GM18499 (cell line): ENCODE results near the gene EEF1AKMT4.
"Not testable (repeated sequence)": the region's sequence is repeated elsewhere in the genome, so short reads cannot be mapped to it uniquely, and the experiment has no call there.

Source experiments
- ATAC-seq: cut with Tn5 transposase; IDR thresholded peaks from one replicate; pipeline ENCODE4 v1.9.1; 2021; ENCODE audit warnings: moderate number of reproducible peaks; ENCODE audit not compliant: insufficient read depth, unreplicated experiment

EEF1AKMT4 gene

GRCh38 chr3:184259396-184259877 lies 10.0 kb downstream of the EEF1AKMT4 start:
- no peak for ATAC-seq

DNA sequence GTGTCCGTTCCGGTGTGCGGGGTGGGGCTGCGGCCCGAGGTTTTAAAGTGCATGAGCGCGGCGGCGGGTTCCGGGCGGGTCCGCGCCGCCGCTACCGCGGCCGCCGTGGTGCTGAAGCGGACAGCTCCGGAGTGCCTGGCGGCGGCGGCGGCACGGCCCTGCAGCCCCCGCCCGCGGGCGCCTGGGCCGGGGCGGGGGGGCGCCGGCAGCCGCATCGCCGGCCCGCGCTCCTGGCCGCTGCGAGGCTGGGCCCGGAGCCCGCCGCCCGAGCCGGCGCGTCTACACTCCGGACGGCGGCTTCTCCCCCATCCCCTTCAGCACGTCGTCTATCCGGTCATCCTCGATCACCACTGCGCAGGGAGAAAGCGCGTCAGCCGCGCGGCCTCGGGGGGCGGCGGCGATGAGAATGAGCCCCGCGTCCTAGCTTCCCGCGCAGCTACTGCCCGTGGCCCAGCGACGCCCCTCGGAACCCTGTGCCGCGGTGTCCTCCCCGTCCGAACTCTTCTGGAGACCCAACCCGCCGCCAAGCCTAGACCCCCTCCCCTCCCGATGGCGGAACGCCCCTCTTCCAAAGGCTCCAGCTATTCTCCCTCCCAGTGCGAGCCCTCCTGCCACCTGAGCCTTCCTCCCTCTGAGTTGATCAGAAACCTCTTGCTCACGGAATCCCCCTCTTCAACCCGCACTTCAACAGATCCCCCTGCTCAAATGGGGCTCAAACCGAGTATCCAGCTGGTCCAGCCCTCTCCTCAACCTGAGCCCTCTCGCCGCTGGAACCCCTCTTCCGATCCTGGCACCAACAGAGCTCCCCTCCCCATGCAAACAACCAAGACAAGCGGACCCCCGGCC lies 10.6 kb downstream of the EEF1AKMT4 start:
- no peak for ATAC-seq

DNA sequence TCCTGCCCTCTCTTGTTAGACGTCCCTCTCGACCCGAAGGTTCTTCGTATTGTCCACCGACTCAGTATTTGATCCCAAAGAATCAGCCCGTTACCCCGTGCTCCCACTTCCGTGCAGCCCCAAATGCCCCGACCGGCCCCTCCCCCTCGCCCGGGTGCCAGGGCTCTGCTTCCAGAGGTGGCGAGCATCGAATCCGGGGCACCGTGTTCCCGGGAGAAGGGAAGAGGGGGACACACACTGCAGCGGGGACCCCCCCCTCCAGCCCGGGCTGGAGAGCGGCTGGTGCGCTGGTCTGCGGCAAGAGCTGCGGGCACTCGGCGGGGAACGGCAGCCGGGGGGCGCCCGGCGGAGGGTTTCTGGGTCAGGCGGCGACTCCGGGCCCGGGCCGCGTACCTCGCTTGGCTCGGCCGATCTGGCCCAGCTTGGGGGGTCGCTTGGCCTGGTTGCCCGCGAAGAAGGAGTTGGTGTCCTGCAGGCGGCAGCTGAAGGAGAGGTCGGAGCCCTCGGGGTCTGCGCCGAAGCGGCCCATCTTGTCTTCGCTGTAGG lies 11.3 kb downstream of the EEF1AKMT4 start:
- ATAC-seq: no peak

- no peak for ATAC-seq
Measured at GRCh38 chr3:184261270-184261853, 11.9 kb downstream of the EEF1AKMT4 start, which contains the start of gene CAMK2N2. CAMK2N2 (minus strand) TSS chr3:184261553; CDS start chr3:184261285, 268 bp downstream.

DNA sequence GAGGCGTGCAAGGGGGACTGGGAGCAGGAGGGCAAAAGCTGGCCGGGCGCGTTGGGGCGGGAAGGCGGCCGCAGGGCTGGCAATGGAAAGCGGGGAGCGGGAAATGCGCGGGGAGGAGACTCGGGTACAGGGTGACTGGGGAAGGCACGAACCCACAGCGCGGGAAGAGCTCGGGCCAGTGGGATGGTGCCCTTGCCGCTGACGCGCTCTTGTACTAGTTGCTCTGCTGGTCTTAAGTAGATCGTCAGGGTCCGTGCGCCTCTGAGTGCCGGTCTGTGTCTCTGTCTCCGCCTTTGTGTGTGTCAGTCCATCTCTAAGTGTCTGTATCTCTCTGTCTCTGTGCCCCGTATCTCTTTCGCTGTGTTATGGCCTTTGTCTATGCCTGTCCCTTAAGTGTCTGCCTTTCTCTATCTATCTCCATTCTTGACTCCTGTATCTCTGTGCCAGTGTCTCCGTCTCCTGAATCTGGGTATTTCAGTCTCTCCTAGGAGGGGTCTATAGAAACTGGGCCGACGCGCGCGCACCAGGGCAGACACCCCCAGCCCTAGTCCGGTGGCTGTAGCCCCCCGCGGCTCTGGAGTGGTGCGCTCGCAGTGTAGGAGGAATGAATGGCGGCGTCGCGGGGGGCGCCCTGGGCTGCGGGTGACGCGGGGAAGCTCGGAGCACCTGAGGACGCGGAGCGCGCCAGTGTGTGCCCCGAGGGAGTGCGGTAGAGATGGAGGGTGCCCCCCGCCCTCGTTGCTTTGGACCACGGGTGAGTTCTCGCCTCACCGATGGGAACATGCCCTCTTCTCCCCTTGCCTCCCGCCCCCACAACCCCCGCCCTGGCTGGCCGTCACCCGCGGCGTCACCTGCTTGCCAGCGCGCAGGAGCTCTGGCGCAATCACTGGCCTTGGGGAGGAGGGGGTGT lies 12.6 kb downstream of the EEF1AKMT4 start:
- no peak for ATAC-seq

DNA sequence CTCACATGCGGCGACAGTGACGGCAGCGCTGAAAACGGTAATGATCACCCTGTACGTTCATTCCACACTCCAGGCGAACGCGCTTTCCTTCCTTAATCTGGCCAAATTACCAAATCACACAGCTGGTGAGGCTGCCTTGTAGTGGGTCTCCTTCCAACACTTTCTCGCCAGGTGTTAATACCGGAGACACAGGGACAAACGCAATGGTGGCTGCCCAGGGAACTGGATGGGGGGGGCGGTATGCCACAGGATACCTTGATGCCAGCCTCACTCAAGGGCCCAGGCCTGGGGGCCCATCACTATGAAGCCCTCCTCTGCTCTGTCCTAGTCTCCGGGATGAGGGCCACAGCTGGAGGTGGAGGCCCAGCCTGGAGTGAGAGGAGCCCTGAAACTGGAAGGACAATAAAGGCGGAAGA lies 13.3 kb downstream of the EEF1AKMT4 start:
- no peak for ATAC-seq

- ATAC-seq: not testable (repeated sequence)
Measured at GRCh38 chr3:184267249-184267648, 17.8 kb downstream of the EEF1AKMT4 start.

DNA sequence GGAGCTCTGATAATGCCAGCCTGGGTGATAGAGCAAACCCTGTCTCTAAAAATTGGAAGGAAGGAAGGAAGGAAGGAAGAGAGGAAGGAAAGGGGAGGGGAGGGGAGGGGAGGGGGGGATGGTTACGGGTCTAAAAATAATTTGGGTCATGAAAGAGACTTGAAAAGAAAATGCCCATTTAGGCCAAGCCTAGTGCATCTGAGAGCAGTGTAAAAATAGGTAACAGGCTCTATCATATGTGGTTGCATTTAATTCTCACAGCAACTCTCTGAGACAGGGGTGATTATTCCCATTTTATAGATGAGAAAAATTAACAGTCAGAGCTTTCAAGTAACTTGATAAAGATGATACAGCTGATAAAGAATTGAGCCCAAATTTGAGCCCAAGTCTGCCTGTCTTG lies 22.8 kb downstream of the EEF1AKMT4 start:
- no peak for ATAC-seq

DNA sequence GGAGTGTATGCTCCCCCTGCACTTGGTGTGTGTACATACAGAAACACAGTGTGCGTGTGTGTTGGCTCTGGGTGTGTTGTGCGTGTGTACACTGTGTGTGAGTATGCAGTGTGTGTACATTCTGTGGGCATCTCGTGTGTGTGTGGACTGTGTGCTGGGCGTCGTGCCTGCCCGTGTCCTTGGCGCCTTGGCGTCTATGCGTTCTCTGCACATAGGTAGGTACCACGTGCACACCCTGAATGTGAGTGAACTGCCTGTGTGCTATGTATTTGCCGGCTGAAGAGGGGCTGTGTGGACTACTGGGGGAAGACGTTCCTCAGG lies 25.9 kb downstream of the EEF1AKMT4 start:
- no peak for ATAC-seq

GRCh38 chr3:184275961-184276910 lies 26.8 kb downstream of the EEF1AKMT4 start, which contains the start of gene ECE2:
ECE2 (plus strand) TSS chr3:184276022; CDS start chr3:184276154, 132 bp downstream.
- ATAC-seq: no peak

DNA sequence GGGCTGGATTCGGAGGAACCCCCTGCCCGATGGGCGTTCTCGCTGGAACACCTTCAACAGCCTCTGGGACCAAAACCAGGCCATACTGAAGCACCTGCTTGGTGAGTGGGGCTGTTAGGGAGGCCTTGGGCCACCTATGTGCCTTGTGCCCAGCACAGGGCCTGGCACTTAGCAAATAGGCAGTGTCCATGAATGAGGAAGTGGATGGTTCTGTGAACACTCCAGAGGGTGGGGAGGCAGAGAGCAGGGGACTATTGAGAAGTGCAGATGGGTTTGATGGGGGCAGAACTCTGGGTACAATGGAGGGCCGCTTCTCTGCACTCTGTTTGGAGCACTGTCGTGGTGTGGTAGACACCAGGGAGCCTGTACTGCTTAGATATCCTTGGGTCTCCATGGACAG lies 27.9 kb downstream of the EEF1AKMT4 start:
- no peak for ATAC-seq

- no peak for ATAC-seq
Measured at GRCh38 chr3:184282941-184283340, 33.5 kb downstream of the EEF1AKMT4 start.

- no peak for ATAC-seq
Measured at GRCh38 chr3:184283681-184284080, 34.2 kb downstream of the EEF1AKMT4 start.

DNA sequence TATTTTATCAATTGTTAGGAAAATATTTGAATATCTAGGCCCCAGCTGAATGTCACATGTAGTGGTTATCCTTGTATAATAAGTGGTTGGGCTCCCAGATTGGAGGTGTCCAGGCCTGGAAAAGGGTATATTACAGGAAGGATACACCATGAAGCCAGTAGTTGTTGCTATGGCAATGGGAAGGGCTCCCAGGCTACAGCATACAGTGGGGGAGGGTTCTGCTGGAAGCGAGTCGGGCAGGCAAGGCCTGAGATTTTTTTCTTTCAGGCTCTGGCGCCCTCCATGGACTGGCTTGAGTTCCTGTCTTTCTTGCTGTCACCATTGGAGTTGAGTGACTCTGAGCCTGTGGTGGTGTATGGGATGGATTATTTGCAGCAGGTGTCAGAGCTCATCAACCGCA lies 35.2 kb downstream of the EEF1AKMT4 start:
- ATAC-seq: no peak

DNA sequence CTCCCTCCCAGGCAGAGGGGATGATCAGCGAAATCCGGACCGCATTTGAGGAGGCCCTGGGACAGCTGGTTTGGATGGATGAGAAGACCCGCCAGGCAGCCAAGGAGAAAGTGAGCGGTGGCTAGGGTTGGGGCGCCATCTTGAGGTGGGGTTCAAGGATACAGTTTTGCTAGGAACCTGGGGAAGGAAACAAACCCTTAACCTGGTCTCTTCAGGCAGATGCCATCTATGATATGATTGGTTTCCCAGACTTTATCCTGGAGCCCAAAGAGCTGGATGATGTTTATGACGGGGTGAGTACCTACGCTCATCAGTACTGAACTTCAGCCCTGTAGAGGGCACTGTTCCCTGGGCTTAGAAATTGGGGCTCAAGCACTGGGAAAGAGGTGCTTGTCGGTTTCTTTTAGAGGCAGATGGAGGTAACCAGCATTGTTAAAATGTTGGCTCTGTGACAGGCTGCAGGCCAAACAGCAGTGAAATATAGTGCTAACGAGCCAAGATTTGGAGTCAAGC lies 40.0 kb downstream of the EEF1AKMT4 start:
- no peak for ATAC-seq

- ATAC-seq: no peak
Measured at GRCh38 chr3:184290331-184290730, 40.9 kb downstream of the EEF1AKMT4 start.

DNA sequence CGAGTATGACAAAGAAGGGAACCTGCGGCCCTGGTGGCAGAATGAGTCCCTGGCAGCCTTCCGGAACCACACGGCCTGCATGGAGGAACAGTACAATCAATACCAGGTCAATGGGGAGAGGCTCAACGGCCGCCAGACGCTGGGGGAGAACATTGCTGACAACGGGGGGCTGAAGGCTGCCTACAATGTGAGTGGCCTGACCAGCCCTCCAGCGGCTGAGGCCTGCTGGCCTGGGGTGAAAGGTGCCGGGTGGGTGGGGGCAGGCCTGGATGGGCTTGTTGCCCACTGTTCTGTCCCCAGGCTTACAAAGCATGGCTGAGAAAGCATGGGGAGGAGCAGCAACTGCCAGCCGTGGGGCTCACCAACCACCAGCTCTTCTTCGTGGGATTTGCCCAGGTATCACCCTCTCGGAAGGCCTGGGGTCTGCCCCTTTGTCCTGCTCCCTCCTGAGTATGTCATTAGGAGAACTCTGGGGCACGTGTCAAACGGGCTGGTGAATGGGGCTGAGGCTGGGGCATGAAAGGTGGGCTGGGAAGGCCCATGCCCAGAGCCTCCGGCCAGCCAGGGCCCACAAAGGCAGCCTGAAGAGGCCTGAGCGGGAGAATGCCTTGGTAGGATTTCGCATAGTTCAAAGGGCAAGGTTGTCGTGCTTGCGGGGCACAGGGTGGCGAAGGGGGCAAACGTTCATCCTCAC lies 41.7 kb downstream of the EEF1AKMT4 start:
- ATAC-seq: no peak

GRCh38 chr3:184291738-184292445 lies 42.4 kb downstream of the EEF1AKMT4 start:
- no peak for ATAC-seq
